Liver (tissue), 9 donors: Measurements from ENCODE around the gene SNAPC2. TPM values are rescaled to one million over a fixed set of nuclear protein-coding genes. Genes with fewer than 3 reads are reported as not detected.

Experiments used
- DNase-seq: peaks from one replicate; pipeline ENCODE4 v3.0.0-alpha.2; 2017; ENCODE audit warnings: low spot score
- H3K27ac ChIP-seq, 2 donors: one replicate each; pipeline ENCODE4 v1.7.0; 2013; ENCODE audit warnings: inconsistent platforms in 2 of 2, low read length in 2 of 2, control low read depth in 1 of 2, low read depth in 1 of 2, mild to moderate bottlenecking in 1 of 2
- H3K27me3 ChIP-seq, 4 donors: one replicate each; pipeline versions ENCODE4 v1.6.1 to v1.7.0; 2013; ENCODE audit warnings: low read length in 3 of 4, inconsistent platforms in 1 of 4, mild to moderate bottlenecking in 1 of 4, moderate library complexity in 1 of 4; ENCODE audit not compliant: control insufficient read depth in 4 of 4, insufficient read depth in 4 of 4
- H3K36me3 ChIP-seq, 4 donors: one replicate each; pipeline versions ENCODE4 v1.6.1 to v1.7.0; 2013; ENCODE audit warnings: low read length in 3 of 4, mild to moderate bottlenecking in 3 of 4, low read depth in 1 of 4, moderate library complexity in 1 of 4; ENCODE audit not compliant: control insufficient read depth in 4 of 4, insufficient read depth in 3 of 4
- H3K4me1 ChIP-seq, 4 donors: one replicate each; pipeline versions ENCODE4 v1.6.1 to v1.7.0; 2013; ENCODE audit warnings: low read length in 3 of 4, mild to moderate bottlenecking in 3 of 4, moderate library complexity in 1 of 4; ENCODE audit not compliant: control insufficient read depth in 4 of 4, insufficient read depth in 4 of 4
- H3K4me3 ChIP-seq, 3 donors: one replicate each; pipeline versions ENCODE4 v1.6.1 to v1.7.0; 2013; ENCODE audit warnings: low read length in 3 of 3, control low read depth in 1 of 3, low read depth in 1 of 3, mild to moderate bottlenecking in 1 of 3
- H3K9ac ChIP-seq, 2 donors: one replicate each; pipeline ENCODE4 v1.7.0; 2013; ENCODE audit warnings: low read length in 2 of 2, mild to moderate bottlenecking in 2 of 2, moderate library complexity in 2 of 2, control low read depth in 1 of 2, low read depth in 1 of 2
- H3K9me3 ChIP-seq, 4 donors: one replicate each; pipeline versions ENCODE4 v1.6.1 to v1.7.0; 2013; ENCODE audit warnings: low read length in 3 of 4; ENCODE audit not compliant: control insufficient read depth in 4 of 4
- ATF3 ChIP-seq: IDR thresholded peaks from 2 replicates; pipeline ENCODE4 v1.6.1; 2016; ENCODE audit warnings: antibody characterized with exemption
- CTCF ChIP-seq: fragments of 150-350 bp; IDR thresholded peaks from 2 replicates; pipeline ENCODE4 v1.5.1; 2017; ENCODE audit warnings: improper control_type of control experiment, low read depth, low read length; ENCODE audit not compliant: missing input control
- EGR1 ChIP-seq, 2 donors: IDR thresholded peaks; 2 replicates each; pipeline ENCODE4 v1.6.1; 2016 to 2018; ENCODE audit warnings: antibody characterized with exemption in 2 of 2, low read depth in 2 of 2
- FOXA2 ChIP-seq: IDR thresholded peaks from 2 replicates; pipeline ENCODE4 v1.6.1; 2016; ENCODE audit warnings: antibody characterized with exemption
- GABPA ChIP-seq, 2 donors: IDR thresholded peaks in 1 of 2; conservative IDR thresholded peaks in 1 of 2; 2 replicates each; pipeline ENCODE4 v1.6.1; 2016; ENCODE audit warnings: antibody characterized with exemption in 2 of 2, mild to moderate bottlenecking in 1 of 2, moderate library complexity in 1 of 2
- HNF4A ChIP-seq, 2 donors: conservative IDR thresholded peaks; 2 replicates each; pipeline ENCODE4 v1.6.1; 2016; ENCODE audit warnings: antibody characterized with exemption in 2 of 2, mild to moderate bottlenecking in 2 of 2
- HNF4G ChIP-seq: IDR thresholded peaks from 2 replicates; pipeline ENCODE4 v1.6.1; 2016; ENCODE audit warnings: antibody characterized with exemption
- JUND ChIP-seq, 2 donors: IDR thresholded peaks; 2 replicates each; pipeline ENCODE4 v1.6.1; 2016; ENCODE audit warnings: antibody characterized with exemption in 2 of 2
- MAX ChIP-seq: IDR thresholded peaks from 2 replicates; pipeline ENCODE4 v1.6.1; 2016; ENCODE audit warnings: antibody characterized with exemption
- NR2F2 ChIP-seq: IDR thresholded peaks from 2 replicates; pipeline ENCODE4 v1.6.1; 2016; ENCODE audit warnings: antibody characterized with exemption
- RAD21 ChIP-seq, 2 donors: IDR thresholded peaks; 2 replicates each; pipeline ENCODE4 v1.6.1; 2016; ENCODE audit warnings: antibody characterized with exemption in 2 of 2, mild to moderate bottlenecking in 2 of 2
- REST ChIP-seq: IDR thresholded peaks from 2 replicates; pipeline ENCODE4 v1.6.1; 2016; ENCODE audit warnings: antibody characterized with exemption, mild to moderate bottlenecking
- SP1 ChIP-seq: IDR thresholded peaks from 2 replicates; pipeline ENCODE4 v1.6.1; 2018; ENCODE audit warnings: antibody characterized with exemption, mild to moderate bottlenecking
- TAF1 ChIP-seq: conservative IDR thresholded peaks from 2 replicates; pipeline ENCODE4 v1.6.1; 2016; ENCODE audit warnings: antibody characterized with exemption, mild to moderate bottlenecking
- WGBS: extraction: QIAGEN DNeasy Blood & Tissue Kit; methylation state at CpG from one replicate; pipeline ENCODE4 v1.1.7; 2013; 5-methylcytosine and 5-hydroxymethylcytosine counted together
- polyA plus RNA-seq, 2 donors: library from polyadenylated mRNA; stranded (reverse) in 1 of 2; unstranded in 1 of 2; fragments of 200-250 nt in 1 of 2; fragments of >200 nt in 1 of 2; fragmentation: Nextera tagmentation in 1 of 2; extraction: Ambion mirVana in 1 of 2; gene quantifications; one replicate each; pipeline versions ENCODE4 v1.2.1 to v1.2.3, GENCODE V29; 2013 to 2015
- total RNA-seq, 2 donors: library from RNA; depleted of rRNA; stranded (reverse); fragments of >200 nt; gene quantifications; one replicate each; pipeline ENCODE4 v1.2.3, GENCODE V29; 2014
- donor health status: healthy.
- donor health status: healthy.
- donor health status: healthy.
- donor health status: healthy.
- donor health status: healthy.

Gene SNAPC2
- total and polyA plus RNA-seq, 4 donors = 2.8 to 7.1 (median 3.3) TPM

GRCh38 chr19:7874897-7875273 is 45.3 kb upstream of the SNAPC2 start:
- H3K27me3 ChIP-seq = peaks cover 0 to 8% (median 6%) of the 10 kb centered on the region in 4 donors
- H3K27ac ChIP-seq = no peak overlapping the region
- no peaks in the 10 kb centered on the region for H3K9me3 ChIP-seq
- H3K9ac ChIP-seq = no peak overlapping the region
- peaks cover 2 to 17% (median 3%) of the 10 kb centered on the region in 4 donors for H3K4me1 ChIP-seq
- TF ChIP-seq REST = no peak
- TF ChIP-seq MAX = no peak
- no peak for TF ChIP-seq RAD21 (IDR thresholded peaks at IDR 0.05)
- no peak for TF ChIP-seq JUND (IDR thresholded peaks at IDR 0.05)
- TF ChIP-seq TAF1 = no peak
- no peak for TF ChIP-seq SP1
- TF ChIP-seq CTCF = no peak
- TF ChIP-seq ATF3 = no peak
- no peak for TF ChIP-seq FOXA2
- TF ChIP-seq HNF4A (conservative IDR thresholded peaks at IDR 0.05) = no peak
- H3K4me3 ChIP-seq = no peak overlapping the region
- H3K36me3 ChIP-seq = no peaks in the 10 kb centered on the region
- no peak for DNase-seq
- 45% methylated on average over 12 of the region's 12 CpGs for WGBS

- Histone ChIP-seq H3K27ac (no peak overlapping the region), H3K27me3 (peaks cover 0 to 8% (median 6%) of the 10 kb centered on the region in 4 donors), H3K9ac (no peak overlapping the region), H3K4me3 (no peak overlapping the region), H3K36me3 (no peaks in the 10 kb centered on the region), H3K9me3 (no peaks in the 10 kb centered on the region), H3K4me1 (peaks cover 0 to 3% (median under 1%) of the 10 kb centered on the region in 4 donors)
- no peak for DNase-seq
- WGBS = 84% methylated on average over 6 of the region's 6 CpGs
- no peak for TF ChIP-seq NR2F2
- TF ChIP-seq HNF4G = no peak
- no peak for TF ChIP-seq RAD21 (IDR thresholded peaks at IDR 0.05)
- no peak for TF ChIP-seq GABPA (IDR thresholded peaks at IDR 0.05 in 1 of 2, conservative IDR thresholded peaks at IDR 0.05 in 1 of 2)
- no peak for TF ChIP-seq EGR1 (IDR thresholded peaks at IDR 0.05; ENCODE audit: low read depth in 2 of 2)
These were observed 42.8 kb upstream of the SNAPC2 start for GRCh38 chr19:7877249-7877836.
